ENCODE measurements around the gene CRYBG2.

CRYBG2 gene

GRCh38 chr1:26368486-26368885 lies 14.6 kb upstream of the CRYBG2 start:
- no peak for DNase-seq (ENCODE audit: low spot score)

- DNase-seq (ENCODE audit: low spot score), result no peak
Measured at GRCh38 chr1:26368006-26368405, 14.1 kb upstream of the CRYBG2 start.

- DNase-seq (ENCODE audit: low spot score), result no peak
Measured at GRCh38 chr1:26367441-26367840, 13.5 kb upstream of the CRYBG2 start.

- no peak for DNase-seq (ENCODE audit: low spot score)
Measured at GRCh38 chr1:26364956-26365355, 11.0 kb upstream of the CRYBG2 start.

GRCh38 chr1:26363549-26364448 lies 9.9 kb upstream of the CRYBG2 start:
- peak; percentile 73 for DNase-seq (ENCODE audit: low spot score)

- no peak for DNase-seq (ENCODE audit: low spot score)
Measured at GRCh38 chr1:26362331-26362730, 8.4 kb upstream of the CRYBG2 start.

- no peak for DNase-seq (ENCODE audit: low spot score)
Measured at GRCh38 chr1:26361605-26362122, 7.7 kb upstream of the CRYBG2 start.

GRCh38 chr1:26360807-26361604 lies 7.1 kb upstream of the CRYBG2 start:
- no peak for DNase-seq (ENCODE audit: low spot score)

- no peak for DNase-seq (ENCODE audit: low spot score)
Measured at GRCh38 chr1:26359981-26360806, 6.3 kb upstream of the CRYBG2 start.

GRCh38 chr1:26358411-26359384 lies 4.8 kb upstream of the CRYBG2 start:
- DNase-seq (ENCODE audit: low spot score), result peak; percentile 88

GRCh38 chr1:26357121-26357602 lies 3.2 kb upstream of the CRYBG2 start:
- no peak for DNase-seq (ENCODE audit: low spot score)

- no peak for DNase-seq (ENCODE audit: low spot score)
Measured at GRCh38 chr1:26356106-26356505, 2.2 kb upstream of the CRYBG2 start.

GRCh38 chr1:26354972-26355371 lies 1.0 kb upstream of the CRYBG2 start:
- no peak for DNase-seq (ENCODE audit: low spot score)

- no peak for DNase-seq (ENCODE audit: low spot score)
Measured at GRCh38 chr1:26353210-26353859, 595 bp downstream of the CRYBG2 start.

- no peak for DNase-seq (ENCODE audit: low spot score)
Measured at GRCh38 chr1:26352338-26352679, 1.6 kb downstream of the CRYBG2 start.

GRCh38 chr1:26351590-26352337 lies 2.2 kb downstream of the CRYBG2 start:
- peak; percentile 86 for DNase-seq (ENCODE audit: low spot score)

GRCh38 chr1:26350701-26351589 lies 3.0 kb downstream of the CRYBG2 start:
- DNase-seq (ENCODE audit: low spot score), result peak; percentile 72

- no peak for DNase-seq (ENCODE audit: low spot score)
Measured at GRCh38 chr1:26350343-26350700, 3.6 kb downstream of the CRYBG2 start.

GRCh38 chr1:26349877-26350244 lies 4.1 kb downstream of the CRYBG2 start:
- no peak for DNase-seq (ENCODE audit: low spot score)
